GM06990 (cell line): ENCODE results near the gene CHRM1.

Source experiments
- DNase-seq: peaks from one replicate; pipeline ENCODE4 v3.0.0-alpha.2; 2011; ENCODE audit not compliant: insufficient read length; ENCODE audit errors: extremely low read depth
- H3K27me3 ChIP-seq: replicated peaks from 2 replicates; pipeline ENCODE4 v1.6.0; 2011; ENCODE audit warnings: low read length; ENCODE audit not compliant: control insufficient read depth, insufficient read depth
- H3K36me3 ChIP-seq: 2 replicates; pipeline ENCODE4 v1.5.1; 2011; ENCODE audit warnings: low read length; ENCODE audit not compliant: control insufficient read depth, insufficient read depth
- H3K4me3 ChIP-seq: replicated peaks from 2 replicates; pipeline ENCODE4 v1.5.1; 2011; ENCODE audit warnings: low read depth, mild to moderate bottlenecking, control low read depth, low read length
- CTCF ChIP-seq: IDR thresholded peaks from 2 replicates; pipeline ENCODE4 v1.5.1; 2011; ENCODE audit warnings: low read length, control low read depth, mild to moderate bottlenecking, inconsistent platforms; ENCODE audit not compliant: insufficient read depth, poor library complexity, severe bottlenecking

CHRM1 gene

DNA sequence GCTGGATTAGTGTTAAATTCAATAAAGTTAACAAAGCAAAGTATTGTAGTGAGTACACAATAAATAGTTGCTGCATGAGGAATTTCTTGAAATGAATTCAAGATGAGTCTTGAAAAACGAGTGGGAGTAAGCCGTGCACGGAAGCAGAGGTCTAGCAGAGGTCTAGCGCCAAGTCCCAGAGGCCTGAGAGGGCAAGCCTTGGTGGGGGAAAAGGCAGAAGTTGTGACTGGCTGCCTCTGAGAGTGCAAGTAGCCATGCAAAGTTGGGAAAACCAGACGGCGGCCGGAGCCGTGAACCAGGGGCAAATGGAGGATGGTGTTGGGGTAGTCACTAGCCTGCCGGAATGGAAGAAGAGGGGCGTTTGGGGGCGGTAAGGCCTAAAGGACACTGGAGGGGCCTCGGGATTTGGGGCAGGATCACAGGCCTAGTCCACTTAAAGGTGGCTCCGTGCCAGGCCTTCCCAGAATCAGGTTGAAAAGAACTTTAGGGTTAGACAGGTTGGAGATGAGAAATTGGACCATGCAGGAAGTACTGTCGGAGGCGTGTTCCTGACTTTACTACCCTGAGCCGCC is 40.8 kb downstream of the CHRM1 start:
- no peak for TF ChIP-seq CTCF
- H3K36me3 ChIP-seq: peaks cover 18% of the 10 kb centered on the region
- no peaks in the 10 kb centered on the region for H3K27me3 ChIP-seq
- H3K4me3 ChIP-seq: peak overlapping the region; percentile 70
- no peak for DNase-seq

GRCh38 chr11:62879235-62879978 is 41.8 kb downstream of the CHRM1 start:
- TF ChIP-seq CTCF: no peak
- H3K27me3 ChIP-seq: no peaks in the 10 kb centered on the region
- DNase-seq: no peak
- H3K4me3 ChIP-seq: no peak overlapping the region
- peaks cover 12% of the 10 kb centered on the region for H3K36me3 ChIP-seq

GRCh38 chr11:62876712-62877111 is 44.5 kb downstream of the CHRM1 start:
- DNase-seq: no peak
- no peak for TF ChIP-seq CTCF
- H3K4me3 ChIP-seq: no peak overlapping the region
- H3K36me3 ChIP-seq: peaks cover 4% of the 10 kb centered on the region
- no peaks in the 10 kb centered on the region for H3K27me3 ChIP-seq

GRCh38 chr11:62875698-62876478 is 45.3 kb downstream of the CHRM1 start:
- no peak for DNase-seq

GRCh38 chr11:62874851-62875250 is 46.3 kb downstream of the CHRM1 start:
- TF ChIP-seq CTCF: no peak
- H3K4me3 ChIP-seq: no peak overlapping the region
- no peak for DNase-seq
- H3K27me3 ChIP-seq: no peaks in the 10 kb centered on the region
- H3K36me3 ChIP-seq: peaks cover 4% of the 10 kb centered on the region

More at GRCh38 chr11:62875698-62876478, 45.3 kb downstream of the CHRM1 start:
- Histone ChIP-seq H3K36me3 (peaks cover 4% of the 10 kb centered on the region), H3K4me3 (no peak overlapping the region), H3K27me3 (no peaks in the 10 kb centered on the region)
- no peak for TF ChIP-seq CTCF
